Testis (tissue), 2 donors: ENCODE results near the gene CTBP2.

Experiments
- POLR2A ChIP-seq: fragments of 450-650 bp; IDR thresholded peaks from one replicate; pipeline ENCODE4 v1.6.1; 2017; ENCODE audit warnings: antibody characterized with exemption, mild to moderate bottlenecking, moderate library complexity
- TF ChIP-seq, protein P1 (sequence below), 3 experiments: fragments of 450-650 bp in 2 of 3; fragments of 200-600 bp in 1 of 3; sonication (generic) in 1 of 3; IDR thresholded peaks; one replicate each; pipeline ENCODE4 v1.5.1; 2016 to 2019; ENCODE audit warnings: antibody characterized with exemption in 3 of 3, mild to moderate bottlenecking in 2 of 3, moderate library complexity in 1 of 3

DNA sequence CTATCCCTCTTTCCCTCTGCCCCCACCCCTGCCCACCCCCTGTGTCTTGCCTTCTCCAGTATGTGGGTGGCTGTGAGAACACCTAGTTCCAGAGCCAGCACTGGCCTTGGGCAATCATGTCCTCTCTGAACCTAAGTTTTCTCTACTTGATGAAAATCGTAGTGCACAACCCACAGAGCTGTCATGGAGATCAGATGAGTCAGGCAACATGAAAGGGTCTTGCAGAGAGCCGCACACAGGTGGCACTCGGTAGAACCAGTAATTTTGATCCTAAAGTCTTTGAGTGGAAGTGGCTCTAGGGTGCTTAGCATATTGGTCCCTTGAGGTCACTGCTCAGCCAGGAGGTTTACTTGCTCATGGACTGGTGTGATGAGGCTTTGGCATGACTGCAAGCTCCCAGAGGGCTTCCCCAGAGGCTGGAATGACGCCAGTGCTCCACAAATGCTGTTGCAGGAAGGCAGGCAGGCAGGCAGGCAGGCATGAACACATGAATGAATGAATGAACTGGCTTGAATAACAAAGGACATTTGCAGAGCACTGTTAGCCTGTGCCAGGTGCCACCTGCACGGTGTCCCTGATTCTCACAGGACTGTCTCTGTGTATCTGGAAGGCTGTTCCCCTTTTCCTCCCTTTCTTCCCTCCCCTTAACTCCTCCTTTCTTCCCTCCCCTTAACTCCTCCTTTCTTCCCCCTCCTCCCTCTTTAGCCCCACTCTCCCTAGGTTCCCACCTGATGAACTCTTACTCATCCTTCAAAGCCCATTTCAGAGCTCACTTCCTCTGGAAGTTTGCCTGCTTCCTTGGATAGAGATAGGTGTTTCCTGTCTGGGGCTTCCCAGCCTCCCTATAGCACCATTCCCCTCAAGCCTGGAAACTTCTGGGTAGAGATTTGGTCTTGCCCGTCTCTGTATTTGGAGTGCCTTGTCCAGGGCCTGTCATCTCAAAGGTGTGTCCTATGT lies 27.2 kb upstream of the CTBP2 start:
- TF ChIP-seq, protein P1, sequence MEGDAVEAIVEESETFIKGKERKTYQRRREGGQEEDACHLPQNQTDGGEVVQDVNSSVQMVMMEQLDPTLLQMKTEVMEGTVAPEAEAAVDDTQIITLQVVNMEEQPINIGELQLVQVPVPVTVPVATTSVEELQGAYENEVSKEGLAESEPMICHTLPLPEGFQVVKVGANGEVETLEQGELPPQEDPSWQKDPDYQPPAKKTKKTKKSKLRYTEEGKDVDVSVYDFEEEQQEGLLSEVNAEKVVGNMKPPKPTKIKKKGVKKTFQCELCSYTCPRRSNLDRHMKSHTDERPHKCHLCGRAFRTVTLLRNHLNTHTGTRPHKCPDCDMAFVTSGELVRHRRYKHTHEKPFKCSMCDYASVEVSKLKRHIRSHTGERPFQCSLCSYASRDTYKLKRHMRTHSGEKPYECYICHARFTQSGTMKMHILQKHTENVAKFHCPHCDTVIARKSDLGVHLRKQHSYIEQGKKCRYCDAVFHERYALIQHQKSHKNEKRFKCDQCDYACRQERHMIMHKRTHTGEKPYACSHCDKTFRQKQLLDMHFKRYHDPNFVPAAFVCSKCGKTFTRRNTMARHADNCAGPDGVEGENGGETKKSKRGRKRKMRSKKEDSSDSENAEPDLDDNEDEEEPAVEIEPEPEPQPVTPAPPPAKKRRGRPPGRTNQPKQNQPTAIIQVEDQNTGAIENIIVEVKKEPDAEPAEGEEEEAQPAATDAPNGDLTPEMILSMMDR (IDR thresholded peaks at IDR 0.05): no peak
- TF ChIP-seq POLR2A: no peak
